ENCODE measurements around the gene RIN2. TPM values are rescaled to one million over a fixed set of nuclear protein-coding genes. Genes with fewer than 3 reads are reported as not detected.

RIN2 gene
- total RNA-seq, 1 donor from 2014 or later: 34.1 TPM

GRCh38 chr20:19779634-19780033 is 21.6 kb downstream of the RIN2 start:
- TF ChIP-seq CTCF (IDR thresholded peaks at IDR 0.05; ENCODE audit: insufficient read depth, low read length, poor library complexity, severe bottlenecking): no peak
- no peak for DNase-seq (ENCODE audit: low read depth)
- H3K36me3 ChIP-seq (ENCODE audit: control insufficient read depth, insufficient read depth, low read length): no peaks in the 10 kb centered on the region
- H3K27me3 ChIP-seq (ENCODE audit: control insufficient read depth, insufficient read depth, low read length): no peaks in the 10 kb centered on the region
- H3K4me3 ChIP-seq (ENCODE audit: low read depth, low read length): no peak overlapping the region

- no peak for DNase-seq (ENCODE audit: low read depth)
- Histone ChIP-seq H3K27me3 (ENCODE audit: control insufficient read depth, insufficient read depth, low read length) (no peaks in the 10 kb centered on the region), H3K4me3 (ENCODE audit: low read depth, low read length) (no peak overlapping the region), H3K36me3 (ENCODE audit: control insufficient read depth, insufficient read depth, low read length) (no peaks in the 10 kb centered on the region)
- no peak for TF ChIP-seq CTCF (IDR thresholded peaks at IDR 0.05; ENCODE audit: insufficient read depth, low read length, poor library complexity, severe bottlenecking)
These were observed 22.2 kb downstream of the RIN2 start for GRCh38 chr20:19780261-19780660.

GRCh38 chr20:19781235-19781634 is 23.2 kb downstream of the RIN2 start:
- Histone ChIP-seq H3K27me3 (ENCODE audit: control insufficient read depth, insufficient read depth, low read length) (no peaks in the 10 kb centered on the region), H3K4me3 (ENCODE audit: low read depth, low read length) (no peak overlapping the region), H3K36me3 (ENCODE audit: control insufficient read depth, insufficient read depth, low read length) (no peaks in the 10 kb centered on the region)
- TF ChIP-seq CTCF (IDR thresholded peaks at IDR 0.05; ENCODE audit: insufficient read depth, low read length, poor library complexity, severe bottlenecking): no peak
- no peak for DNase-seq (ENCODE audit: low read depth)

- Histone ChIP-seq H3K4me3 (ENCODE audit: low read depth, low read length) (no peak overlapping the region), H3K27me3 (ENCODE audit: control insufficient read depth, insufficient read depth, low read length) (no peaks in the 10 kb centered on the region), H3K36me3 (ENCODE audit: control insufficient read depth, insufficient read depth, low read length) (no peaks in the 10 kb centered on the region)
- TF ChIP-seq CTCF (IDR thresholded peaks at IDR 0.05; ENCODE audit: insufficient read depth, low read length, poor library complexity, severe bottlenecking): no peak
- DNase-seq (ENCODE audit: low read depth): no peak
These were observed 24.6 kb downstream of the RIN2 start for GRCh38 chr20:19782669-19783068.

- no peak for DNase-seq (ENCODE audit: low read depth)
- Histone ChIP-seq H3K4me3 (ENCODE audit: low read depth, low read length) (no peak overlapping the region), H3K27me3 (ENCODE audit: control insufficient read depth, insufficient read depth, low read length) (no peaks in the 10 kb centered on the region), H3K36me3 (ENCODE audit: control insufficient read depth, insufficient read depth, low read length) (no peaks in the 10 kb centered on the region)
- no peak for TF ChIP-seq CTCF (IDR thresholded peaks at IDR 0.05; ENCODE audit: insufficient read depth, low read length, poor library complexity, severe bottlenecking)
These were observed 25.9 kb downstream of the RIN2 start for GRCh38 chr20:19783966-19784401.

GRCh38 chr20:19784511-19785172 is 26.6 kb downstream of the RIN2 start:
- Histone ChIP-seq H3K27me3 (ENCODE audit: control insufficient read depth, insufficient read depth, low read length) (no peaks in the 10 kb centered on the region), H3K36me3 (ENCODE audit: control insufficient read depth, insufficient read depth, low read length) (no peaks in the 10 kb centered on the region), H3K4me3 (ENCODE audit: low read depth, low read length) (no peak overlapping the region)
- DNase-seq (ENCODE audit: low read depth): peak; percentile 60
- peak; percentile 73 for TF ChIP-seq CTCF (IDR thresholded peaks at IDR 0.05; ENCODE audit: insufficient read depth, low read length, poor library complexity, severe bottlenecking)
